Hepatocyte (in vitro differentiated cells): ENCODE measurements around the gene ZNF415. TPM values are rescaled to one million over a fixed set of nuclear protein-coding genes. Genes with fewer than 3 reads are reported as not detected.

ENCODE experiments used
- DNase-seq: peaks from one replicate; pipeline ENCODE4 v3.0.0-alpha.2; 2016; ENCODE audit warnings: low spot score
- H2AFZ ChIP-seq: fragments of 200-600 bp; sonication (generic); 2 replicates; pipeline ENCODE4 v1.6.0; 2016; ENCODE audit warnings: antibody characterized with exemption, mild to moderate bottlenecking
- H3K27ac ChIP-seq: fragments of 200-600 bp; sonication (generic); 2 replicates; pipeline ENCODE4 v1.5.1; 2016; ENCODE audit warnings: mild to moderate bottlenecking
- H3K27me3 ChIP-seq: fragments of 200-600 bp; sonication (generic); 2 replicates; pipeline ENCODE4 v1.6.1; 2016
- H3K36me3 ChIP-seq: fragments of 200-600 bp; sonication (generic); replicated peaks from 2 replicates; pipeline ENCODE4 v1.5.1; 2016; ENCODE audit warnings: low read depth; ENCODE audit not compliant: insufficient read depth
- H3K4me1 ChIP-seq: fragments of 200-600 bp; sonication (generic); 2 replicates; pipeline ENCODE4 v1.5.1; 2016; ENCODE audit warnings: mild to moderate bottlenecking, moderate library complexity; ENCODE audit not compliant: insufficient read depth
- H3K4me2 ChIP-seq: fragments of 200-600 bp; sonication (generic); 2 replicates; pipeline ENCODE4 v1.6.0; 2016
- H3K4me3 ChIP-seq: fragments of 200-600 bp; sonication (generic); 2 replicates; pipeline ENCODE4 v1.5.1; 2016; ENCODE audit warnings: mild to moderate bottlenecking
- H3K79me2 ChIP-seq: fragments of 200-600 bp; sonication (generic); 2 replicates; pipeline ENCODE4 v1.6.0; 2017; ENCODE audit warnings: mild to moderate bottlenecking
- H3K9me2 ChIP-seq: fragments of 200-600 bp; sonication (generic); replicated peaks from 2 replicates; pipeline ENCODE4 v1.6.0; 2017; ENCODE audit warnings: mild to moderate bottlenecking; ENCODE audit not compliant: insufficient read depth
- H3K9me3 ChIP-seq: fragments of 200-600 bp; sonication (generic); 2 replicates; pipeline ENCODE4 v1.5.1; 2016; ENCODE audit warnings: low read depth, mild to moderate bottlenecking
- H4K20me1 ChIP-seq: fragments of 200-600 bp; sonication (generic); 2 replicates; pipeline ENCODE4 v1.6.0; 2016; ENCODE audit warnings: mild to moderate bottlenecking; ENCODE audit not compliant: insufficient read depth, poor library complexity, severe bottlenecking
- EZH2 ChIP-seq: fragments of 200-600 bp; sonication (generic); IDR thresholded peaks from 2 replicates; pipeline ENCODE4 v1.6.1; 2016; ENCODE audit warnings: antibody characterized with exemption, mild to moderate bottlenecking, borderline replicate concordance
- EZH2phosphoT487 ChIP-seq: fragments of 200-600 bp; sonication (generic); IDR thresholded peaks from one replicate; pipeline ENCODE4 v1.6.1; 2018; ENCODE audit warnings: antibody characterized with exemption, mild to moderate bottlenecking, low read depth, moderate library complexity; ENCODE audit not compliant: unreplicated experiment, severe bottlenecking
- WGBS: methylation state at CpG from one replicate; pipeline ENCODE4 v1.1.6; 2016; ENCODE audit warnings: low lambda C conversion rate; ENCODE audit errors: missing lambda C conversion rate; 5-methylcytosine and 5-hydroxymethylcytosine counted together
- polyA plus RNA-seq: library from polyadenylated mRNA; unstranded; fragments of >200 nt; fragmentation: Nextera tagmentation; extraction: Ambion mirVana; gene quantifications from 2 replicates; pipeline ENCODE4 v1.2.1, GENCODE V29; 2016
- total RNA-seq: library from RNA; depleted of rRNA; stranded (reverse); fragments of >200 nt; gene quantifications from 2 replicates; pipeline ENCODE4 v1.2.3, GENCODE V29; 2014
- TF ChIP-seq, protein P1 (sequence below): fragments of 200-600 bp; sonication (generic); IDR thresholded peaks from 2 replicates; pipeline ENCODE4 v1.5.1; 2016; ENCODE audit warnings: antibody characterized with exemption, mild to moderate bottlenecking; ENCODE audit not compliant: poor library complexity

ZNF415 gene
- total and polyA plus RNA-seq, 2 experiments from 2014 or later, result 15.2 to 24.1 TPM

DNA sequence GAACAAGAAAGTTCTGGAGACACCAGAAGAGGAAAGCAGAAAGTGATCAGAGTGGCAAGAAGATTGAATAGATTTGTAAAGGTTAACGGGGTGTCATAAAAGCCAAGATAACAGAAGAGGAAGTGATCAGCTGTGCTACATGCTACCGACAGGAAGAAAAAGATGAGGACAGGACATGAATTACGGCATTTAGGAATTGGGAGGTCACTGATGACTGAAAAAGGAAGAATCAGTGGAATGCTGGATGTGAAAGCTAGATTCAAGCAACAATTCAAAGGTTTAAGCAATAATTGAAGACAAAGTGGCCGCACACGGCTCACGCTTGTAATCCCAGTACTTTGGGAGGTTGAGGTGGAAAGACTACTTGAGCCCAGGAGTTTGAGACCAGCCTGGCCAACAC lies 44.6 kb downstream of the ZNF415 start:
- Histone ChIP-seq H3K36me3 (no peaks in the 10 kb centered on the region), H3K9me2 (no peaks in the 10 kb centered on the region), H3K4me3 (no peak overlapping the region), H4K20me1 (no peaks in the 10 kb centered on the region), H3K4me2 (no peak overlapping the region), H3K27ac (no peak overlapping the region), H3K27me3 (no peaks in the 10 kb centered on the region), H3K4me1 (no peaks in the 10 kb centered on the region), H3K79me2 (peaks cover 45% of the 10 kb centered on the region), H3K9me3 (no peaks in the 10 kb centered on the region), H2AFZ (no peak overlapping the region)
- DNase-seq, result no peak
- no peak for TF ChIP-seq EZH2
- no peak for TF ChIP-seq EZH2phosphoT487
- TF ChIP-seq, protein P1, sequence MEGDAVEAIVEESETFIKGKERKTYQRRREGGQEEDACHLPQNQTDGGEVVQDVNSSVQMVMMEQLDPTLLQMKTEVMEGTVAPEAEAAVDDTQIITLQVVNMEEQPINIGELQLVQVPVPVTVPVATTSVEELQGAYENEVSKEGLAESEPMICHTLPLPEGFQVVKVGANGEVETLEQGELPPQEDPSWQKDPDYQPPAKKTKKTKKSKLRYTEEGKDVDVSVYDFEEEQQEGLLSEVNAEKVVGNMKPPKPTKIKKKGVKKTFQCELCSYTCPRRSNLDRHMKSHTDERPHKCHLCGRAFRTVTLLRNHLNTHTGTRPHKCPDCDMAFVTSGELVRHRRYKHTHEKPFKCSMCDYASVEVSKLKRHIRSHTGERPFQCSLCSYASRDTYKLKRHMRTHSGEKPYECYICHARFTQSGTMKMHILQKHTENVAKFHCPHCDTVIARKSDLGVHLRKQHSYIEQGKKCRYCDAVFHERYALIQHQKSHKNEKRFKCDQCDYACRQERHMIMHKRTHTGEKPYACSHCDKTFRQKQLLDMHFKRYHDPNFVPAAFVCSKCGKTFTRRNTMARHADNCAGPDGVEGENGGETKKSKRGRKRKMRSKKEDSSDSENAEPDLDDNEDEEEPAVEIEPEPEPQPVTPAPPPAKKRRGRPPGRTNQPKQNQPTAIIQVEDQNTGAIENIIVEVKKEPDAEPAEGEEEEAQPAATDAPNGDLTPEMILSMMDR, result no peak
- 84% methylated on average over 6 of the region's 6 CpGs for WGBS

DNA sequence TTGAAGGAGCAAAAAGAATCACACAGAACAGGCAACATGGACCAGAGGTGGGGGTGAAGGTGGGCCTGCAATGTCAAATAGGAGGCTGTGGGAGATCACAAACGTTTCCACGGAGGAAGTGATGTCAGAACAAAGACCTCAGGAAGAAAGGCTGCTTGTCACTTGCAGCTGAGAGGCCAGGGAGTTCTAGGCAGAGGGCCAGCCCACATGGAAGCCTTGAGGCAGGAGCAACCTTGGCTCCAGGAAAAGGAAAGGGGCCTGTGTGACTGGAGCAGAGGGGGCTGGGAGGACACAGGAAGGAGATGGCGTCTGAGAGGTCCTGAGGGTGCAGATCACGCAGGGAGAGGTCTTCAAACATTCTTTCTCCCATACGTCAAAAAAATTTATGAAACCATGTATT lies 45.8 kb downstream of the ZNF415 start:
- H3K27ac ChIP-seq, result no peak overlapping the region
- no peak overlapping the region for H3K4me3 ChIP-seq
- WGBS, result 88% methylated on average over 5 of the region's 5 CpGs
- H3K4me2 ChIP-seq, result no peak overlapping the region
- TF ChIP-seq EZH2phosphoT487 (no peak), EZH2 (no peak)
- TF ChIP-seq, protein P1, result no peak
- H3K4me1 ChIP-seq, result no peaks in the 10 kb centered on the region
- H3K27me3 ChIP-seq, result no peaks in the 10 kb centered on the region
- peaks cover 44% of the 10 kb centered on the region for H3K79me2 ChIP-seq
- H2AFZ ChIP-seq, result no peak overlapping the region
- H3K9me2 ChIP-seq, result no peaks in the 10 kb centered on the region
- peaks cover under 1% of the 10 kb centered on the region for H3K9me3 ChIP-seq
- no peaks in the 10 kb centered on the region for H4K20me1 ChIP-seq
- no peaks in the 10 kb centered on the region for H3K36me3 ChIP-seq
- DNase-seq, result no peak

DNA sequence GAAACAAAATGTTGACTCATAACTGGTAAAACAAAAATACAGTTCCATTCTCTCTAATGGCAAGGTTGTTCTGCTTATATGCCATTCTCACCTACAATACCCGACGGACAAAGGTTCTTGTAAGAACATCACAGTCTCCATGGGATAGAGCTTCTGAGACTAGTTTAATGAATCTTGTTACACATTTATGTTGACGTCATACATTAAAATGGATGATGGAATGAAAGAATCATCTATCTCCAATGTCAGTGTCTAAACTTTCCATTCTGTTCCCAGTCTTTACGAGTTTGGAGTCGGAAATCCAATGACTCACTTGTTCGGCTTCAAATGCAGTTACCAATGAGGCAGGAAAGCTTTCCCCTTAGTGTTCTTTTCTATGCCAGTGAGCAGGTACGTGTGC lies 47.2 kb downstream of the ZNF415 start:
- H3K36me3 ChIP-seq, result no peaks in the 10 kb centered on the region
- H3K4me1 ChIP-seq, result no peaks in the 10 kb centered on the region
- H3K4me2 ChIP-seq, result no peak overlapping the region
- TF ChIP-seq, protein P1, result no peak
- no peak for TF ChIP-seq EZH2
- TF ChIP-seq EZH2phosphoT487, result no peak
- H3K27ac ChIP-seq, result no peak overlapping the region
- DNase-seq, result no peak
- 95% methylated on average over 7 of the region's 7 CpGs for WGBS
- peaks cover 44% of the 10 kb centered on the region for H3K79me2 ChIP-seq
- no peak overlapping the region for H2AFZ ChIP-seq
- no peak overlapping the region for H3K4me3 ChIP-seq
- no peaks in the 10 kb centered on the region for H3K9me2 ChIP-seq
- no peaks in the 10 kb centered on the region for H3K27me3 ChIP-seq
- peaks cover 2% of the 10 kb centered on the region for H4K20me1 ChIP-seq
- peaks cover 13% of the 10 kb centered on the region for H3K9me3 ChIP-seq

DNA sequence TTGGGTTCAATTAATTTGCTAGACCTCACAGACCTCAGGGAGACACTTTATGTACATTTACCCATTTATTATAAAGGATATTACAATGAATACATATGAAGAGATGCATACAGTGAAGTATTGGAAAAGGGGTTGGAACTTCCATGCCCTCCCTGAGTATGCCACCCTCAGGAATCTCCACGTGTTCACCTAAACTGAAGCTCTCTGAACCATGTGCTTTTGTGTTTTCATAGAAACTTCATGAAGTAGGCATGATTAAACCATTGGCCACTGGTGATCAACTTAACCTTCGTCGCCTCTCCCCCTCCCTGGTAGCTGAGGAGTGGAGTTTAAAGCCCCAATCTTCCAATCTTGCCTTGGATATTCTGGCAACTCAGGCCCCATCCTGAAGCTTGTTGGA lies 49.8 kb downstream of the ZNF415 start:
- no peak for DNase-seq
- WGBS, result 98% methylated on average over 3 of the region's 3 CpGs
- no peaks in the 10 kb centered on the region for H3K36me3 ChIP-seq
- no peaks in the 10 kb centered on the region for H3K4me1 ChIP-seq
- H3K27ac ChIP-seq, result no peak overlapping the region
- no peak overlapping the region for H2AFZ ChIP-seq
- no peak overlapping the region for H3K4me3 ChIP-seq
- no peaks in the 10 kb centered on the region for H3K9me2 ChIP-seq
- peaks cover 3% of the 10 kb centered on the region for H4K20me1 ChIP-seq
- peaks cover 13% of the 10 kb centered on the region for H3K9me3 ChIP-seq
- no peak overlapping the region for H3K4me2 ChIP-seq
- no peaks in the 10 kb centered on the region for H3K27me3 ChIP-seq
- H3K79me2 ChIP-seq, result peaks cover 40% of the 10 kb centered on the region
- TF ChIP-seq, protein P1, result no peak
- no peak for TF ChIP-seq EZH2
- TF ChIP-seq EZH2phosphoT487, result no peak
